CD4-positive, alpha-beta T cell treated with Interleukin-2 at 100 ng/mL for 4 hours (primary cell): Measurements from ENCODE around the gene CANT1.
"Not testable (repeated sequence)": the region's sequence is repeated elsewhere in the genome, so short reads cannot be mapped to it uniquely, and the experiment has no call there.

Experiments
- DNase-seq: peaks from one replicate; pipeline ENCODE4 v3.0.0-alpha.2; 2020; ENCODE audit warnings: low spot score

CANT1 gene

DNA sequence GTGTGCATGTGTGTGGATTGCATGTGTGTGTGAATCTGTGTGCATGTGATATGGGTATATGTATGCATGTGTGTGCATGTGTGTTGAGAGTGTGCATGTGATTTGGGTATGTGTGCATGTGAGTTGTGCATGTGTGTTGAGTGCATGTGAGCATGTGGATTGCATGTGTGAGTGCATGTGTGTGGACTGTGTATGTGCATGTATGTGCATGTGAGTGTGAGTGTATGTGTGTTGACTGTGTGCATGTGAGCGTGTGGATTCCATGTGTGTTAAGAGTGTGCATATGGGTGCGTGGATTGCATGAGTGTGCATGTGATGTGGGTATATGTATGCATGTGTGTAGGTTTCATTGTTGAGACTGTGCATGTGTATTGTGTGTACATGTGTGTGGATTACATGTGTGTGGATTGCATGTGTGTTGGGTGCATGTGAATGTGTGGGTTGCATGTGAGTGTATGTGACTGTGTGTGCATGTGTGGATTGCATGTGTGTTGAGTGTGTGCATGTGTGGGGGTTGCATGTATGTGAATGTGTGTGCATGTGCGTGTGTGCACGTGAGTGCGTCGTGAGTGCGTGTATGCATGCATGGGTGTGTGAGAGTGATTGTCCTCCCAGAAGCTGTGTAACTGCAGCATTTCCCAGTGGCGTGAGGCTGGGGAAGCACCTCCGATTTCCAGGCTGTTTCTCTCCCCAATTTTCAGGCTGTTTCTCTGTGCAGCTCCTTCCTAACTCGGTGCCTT, 33.8 kb upstream of the CANT1 start:
- DNase-seq: no peak

DNA sequence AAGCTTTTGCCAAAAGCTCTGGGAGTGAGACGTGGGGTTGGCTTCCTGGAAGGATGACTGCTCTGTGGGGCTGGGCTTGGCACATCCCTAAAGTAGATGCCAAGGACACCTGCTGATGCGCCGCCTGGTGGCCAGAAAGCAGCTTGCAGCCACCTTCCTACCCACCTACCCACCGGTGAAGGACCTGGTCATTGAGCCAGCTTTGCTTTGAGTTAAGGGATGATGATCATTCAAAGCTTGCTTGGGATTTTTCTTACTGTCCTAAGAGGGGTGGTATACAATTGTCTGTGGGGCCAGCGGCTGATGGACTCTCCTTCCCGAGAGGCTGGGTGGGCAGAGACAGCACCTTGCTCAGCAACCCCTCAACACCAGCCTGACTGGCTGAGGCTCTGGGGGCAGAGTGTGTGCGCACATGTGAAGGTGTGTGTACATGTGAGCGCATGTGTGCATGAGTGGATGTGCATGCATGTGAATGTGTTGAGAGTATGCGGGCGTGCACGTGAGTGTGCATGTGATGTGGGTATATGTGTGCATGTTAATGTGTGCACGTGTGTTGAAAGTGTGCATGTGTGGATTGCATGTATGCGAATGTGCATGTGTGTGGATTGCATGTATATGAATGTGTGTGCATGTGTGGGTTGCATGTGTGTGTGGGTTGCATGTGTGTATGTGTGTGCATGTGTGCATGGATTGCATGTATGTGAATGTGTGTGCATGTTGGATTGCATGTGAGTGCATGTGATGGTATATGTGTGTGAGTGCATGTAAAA, 33.0 kb upstream of the CANT1 start:
- peak; percentile 62 for DNase-seq

DNA sequence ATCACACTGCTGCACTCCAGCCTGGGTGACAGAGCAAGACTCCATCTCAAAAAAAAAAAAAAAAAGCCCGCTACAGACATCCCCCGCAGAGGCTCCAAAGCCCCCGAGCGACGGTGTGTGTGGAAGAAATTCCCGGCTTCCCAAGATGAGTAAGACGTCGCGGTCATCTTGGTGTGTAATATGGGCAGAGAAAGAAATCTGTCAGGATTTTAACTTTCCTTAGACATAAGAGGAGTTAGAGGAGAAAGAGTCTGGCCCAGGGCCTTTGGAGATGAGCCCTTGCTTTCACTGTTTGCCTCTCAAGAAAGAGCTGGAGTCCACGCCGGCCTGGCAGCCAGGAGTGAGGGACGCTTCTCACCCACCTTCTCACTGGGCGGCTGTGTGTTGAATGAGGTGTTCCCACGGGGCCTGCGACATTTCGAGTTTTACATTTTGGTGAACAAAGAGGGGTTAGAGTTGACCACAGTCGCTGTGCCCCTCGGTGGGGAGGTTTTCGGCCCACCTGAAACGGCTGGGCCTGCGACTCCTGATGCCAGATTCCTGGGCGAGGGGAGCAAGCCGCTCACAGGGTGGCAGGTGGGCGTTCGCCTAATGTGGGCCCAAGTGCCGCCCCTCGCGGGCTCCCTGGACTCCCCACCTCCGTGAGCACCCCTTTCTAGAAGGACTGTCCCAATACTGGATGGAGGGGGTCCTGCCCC, 32.3 kb upstream of the CANT1 start:
- no peak for DNase-seq

DNA sequence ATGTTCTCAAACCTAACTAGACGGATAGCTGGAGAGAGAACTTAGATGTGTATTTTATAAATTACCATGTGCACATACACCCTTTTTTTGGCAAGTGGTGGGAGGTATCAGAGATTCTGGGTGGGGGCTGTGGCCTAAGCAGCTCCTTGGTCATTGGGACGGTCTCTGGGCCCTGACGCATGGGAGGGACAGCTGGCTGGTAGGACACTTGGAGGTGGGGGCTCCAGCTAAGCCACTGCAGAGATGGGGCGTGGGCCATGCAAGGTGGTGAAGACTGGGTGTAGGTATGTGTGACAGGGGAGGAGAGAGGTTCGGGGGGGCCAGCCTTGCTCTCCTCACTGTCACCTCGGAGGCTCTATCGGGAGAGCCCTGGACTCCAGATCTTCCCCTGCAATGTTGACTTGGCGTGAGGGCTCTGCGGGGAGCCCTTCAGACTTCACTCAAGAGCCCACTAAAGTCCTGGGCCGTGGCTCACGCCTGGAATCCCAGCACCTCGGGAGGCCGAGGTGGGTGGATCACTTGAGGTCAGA, 31.5 kb upstream of the CANT1 start:
- DNase-seq: no peak

DNA sequence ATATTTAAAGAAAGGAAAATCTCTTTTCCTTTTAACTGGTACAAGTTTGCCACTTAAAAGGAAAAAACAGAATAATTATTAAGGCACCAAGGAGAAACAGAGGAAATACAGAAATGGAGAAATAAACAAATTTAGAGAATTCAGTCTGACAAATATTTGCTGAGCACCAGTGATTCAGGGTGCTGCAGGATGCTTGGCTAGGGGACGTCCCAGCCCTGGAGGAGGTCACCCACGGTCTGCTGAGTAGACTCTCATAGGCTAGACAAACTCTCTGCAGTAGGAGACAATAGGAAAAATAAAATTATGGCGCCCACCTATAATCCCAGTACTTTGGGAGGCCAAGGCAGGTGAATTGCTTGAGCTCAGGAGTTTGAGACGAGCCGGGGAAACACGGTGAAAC, 30.3 kb upstream of the CANT1 start:
- no peak for DNase-seq

DNA sequence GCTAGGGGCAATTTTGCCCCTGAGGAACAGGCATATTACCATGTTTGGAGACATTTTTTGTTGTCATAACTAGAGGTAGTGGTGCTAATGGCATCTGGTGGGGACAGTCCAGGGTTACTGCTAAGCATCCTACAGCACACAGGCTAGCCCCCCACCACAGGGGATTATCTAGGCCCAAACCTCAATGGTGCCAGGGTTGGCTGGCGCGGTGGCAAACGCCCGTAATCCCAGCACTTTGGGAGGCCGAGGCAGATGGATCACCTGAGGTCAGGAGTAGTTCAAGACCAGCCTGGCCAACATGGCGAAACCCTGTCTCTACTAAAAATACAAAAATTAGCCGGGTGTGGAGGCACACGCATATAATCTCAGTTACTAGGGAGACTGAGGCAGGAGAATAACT, 29.6 kb upstream of the CANT1 start:
- no peak for DNase-seq

DNA sequence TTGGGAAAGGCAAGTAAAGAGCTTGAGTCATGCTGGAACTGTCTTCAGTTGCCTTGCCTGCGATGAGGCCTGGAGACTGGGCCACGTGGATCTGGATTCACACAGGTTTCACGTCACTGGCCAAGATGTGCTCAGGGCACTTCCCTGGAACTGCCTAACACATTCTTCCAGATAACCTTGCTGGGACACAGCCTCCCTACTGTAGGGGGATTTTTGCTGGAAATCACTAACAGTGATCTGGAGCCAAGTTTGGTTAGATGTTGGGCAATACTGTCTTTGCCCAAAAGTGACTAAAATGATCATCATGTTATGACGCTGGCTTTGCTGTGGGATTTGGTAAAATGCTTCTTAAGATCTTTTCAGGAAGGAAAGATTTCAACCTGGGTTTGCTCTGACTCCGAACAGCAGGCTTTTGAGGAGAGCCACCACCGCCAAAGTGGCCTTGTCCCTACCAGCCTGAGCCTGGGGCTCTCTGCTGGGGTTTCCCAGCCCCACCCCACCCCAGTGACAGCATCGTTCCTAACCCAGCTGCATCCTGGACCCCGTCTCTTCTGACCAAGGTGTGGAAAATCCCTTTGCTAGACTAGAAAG, 29.1 kb upstream of the CANT1 start:
- no peak for DNase-seq

DNA sequence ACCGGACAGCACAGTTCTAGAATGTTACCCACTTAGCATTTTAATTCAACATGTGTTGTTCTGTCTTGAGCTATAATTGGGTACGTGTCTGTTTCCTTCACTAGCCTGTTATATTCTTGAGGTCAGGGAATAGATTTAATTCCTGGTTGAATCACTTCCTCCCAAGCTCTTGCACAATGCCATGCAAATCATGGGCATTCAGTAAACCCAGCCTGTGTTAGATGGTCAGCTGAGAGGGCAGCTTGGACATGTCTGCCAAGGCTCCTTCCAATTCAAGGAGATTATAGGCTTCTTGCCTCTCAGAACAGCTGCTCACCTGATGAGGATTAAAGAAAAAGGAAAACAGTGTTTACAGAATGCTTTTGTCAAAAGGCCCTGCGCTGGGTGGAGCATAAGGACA, 27.0 kb upstream of the CANT1 start:
- no peak for DNase-seq

DNA sequence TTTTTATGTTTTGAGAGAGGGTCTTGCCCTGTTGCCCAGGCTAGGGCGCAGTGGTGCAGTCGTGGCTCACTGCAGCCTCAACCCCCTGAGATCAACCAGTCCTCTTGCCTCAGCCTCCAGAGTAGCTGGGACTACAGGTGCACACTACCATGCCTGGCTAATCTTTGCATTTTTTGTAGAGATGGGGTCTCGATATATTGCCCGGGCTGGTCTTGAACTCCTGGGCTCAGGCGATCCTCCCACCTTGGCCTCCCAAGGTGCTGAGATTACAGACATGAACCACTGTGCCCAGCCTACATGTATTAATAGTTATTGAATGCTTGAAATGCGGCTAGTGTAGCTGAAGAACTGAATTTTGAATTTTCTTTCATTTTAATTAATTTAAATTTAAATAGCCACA, 26.6 kb upstream of the CANT1 start:
- no peak for DNase-seq

DNA sequence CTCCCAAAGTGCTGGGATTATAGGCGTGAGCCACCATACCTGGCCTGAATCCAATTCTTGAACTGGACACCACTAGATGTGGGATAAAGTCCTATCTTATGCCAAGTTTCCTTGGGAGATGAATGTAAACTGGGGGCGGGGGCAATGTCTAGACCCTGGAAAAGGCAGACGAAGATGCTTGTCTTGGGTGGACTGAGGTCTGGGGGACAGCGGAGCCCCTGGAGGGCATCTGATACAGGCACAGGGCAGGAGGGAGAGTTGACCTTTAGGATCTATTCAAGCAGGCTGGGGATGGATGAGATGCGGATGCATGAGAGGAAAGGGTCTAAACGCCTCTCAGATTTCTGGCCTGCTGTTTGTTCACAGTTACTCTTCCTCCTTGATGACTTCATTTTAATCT, 26.1 kb upstream of the CANT1 start:
- no peak for DNase-seq

DNA sequence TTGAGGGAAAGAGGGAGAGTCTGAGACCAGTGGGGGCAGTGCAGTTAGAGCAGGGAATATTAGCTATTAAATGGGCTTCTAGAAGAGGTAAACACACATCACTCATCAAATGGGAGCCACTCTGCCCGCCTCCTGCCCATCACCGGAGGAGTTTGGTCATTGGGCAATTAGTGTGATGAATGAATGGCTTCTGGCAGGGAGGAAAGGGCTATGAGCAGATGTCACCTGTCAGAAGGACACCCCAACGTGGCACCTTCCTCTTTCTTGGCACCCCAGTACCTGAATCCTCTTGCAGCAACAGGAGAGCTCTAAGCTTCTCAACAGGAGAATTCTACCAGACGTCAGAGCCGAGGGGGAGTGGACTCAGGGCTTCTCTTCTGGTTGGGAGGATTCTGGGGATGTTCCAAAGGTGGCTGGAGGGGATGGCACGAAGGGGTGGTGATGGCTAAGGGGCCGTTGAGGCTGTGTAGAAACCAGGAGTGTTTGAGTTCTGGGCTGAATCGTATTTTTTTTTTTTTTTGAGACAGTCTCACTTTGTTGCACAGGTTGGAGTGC, 25.4 kb upstream of the CANT1 start:
- DNase-seq: no peak

DNA sequence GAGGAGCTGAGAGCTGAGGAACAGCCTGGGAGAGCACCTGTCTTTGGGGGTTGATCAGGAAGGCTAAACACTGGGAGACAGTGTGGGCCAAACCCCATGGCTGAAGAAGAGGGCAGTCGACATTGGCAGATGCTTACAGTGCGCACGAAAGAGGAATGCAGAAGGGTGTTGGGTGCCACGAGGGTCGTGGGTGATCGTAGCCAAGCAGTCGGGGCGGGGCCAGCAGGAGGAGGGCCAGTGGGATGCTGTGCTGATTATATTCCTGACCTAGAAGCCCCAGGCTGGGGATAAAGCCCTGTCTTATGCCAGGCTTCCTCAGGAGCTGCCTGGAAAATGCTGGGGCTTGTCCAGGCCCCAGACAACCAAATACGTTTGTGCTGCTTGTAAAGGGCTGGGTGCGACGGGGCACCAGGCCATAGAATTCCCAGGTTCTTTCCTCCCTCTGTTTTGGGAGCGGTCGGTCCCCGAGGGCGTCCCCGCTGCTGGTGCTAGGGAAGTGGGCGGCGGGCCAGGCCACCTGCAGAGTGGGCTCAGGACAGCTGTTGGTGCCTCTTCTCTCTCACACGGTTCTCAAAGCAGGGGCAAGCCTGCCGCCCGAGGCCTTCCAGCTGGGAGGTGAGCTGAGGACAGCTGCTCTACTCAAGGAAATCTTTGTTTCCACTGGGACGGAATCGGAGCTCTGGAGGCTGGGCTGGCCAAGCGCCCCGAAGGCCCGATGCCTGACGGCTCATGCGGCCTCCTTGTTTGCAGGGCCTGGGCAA, 24.4 kb upstream of the CANT1 start:
- no peak for DNase-seq

DNA sequence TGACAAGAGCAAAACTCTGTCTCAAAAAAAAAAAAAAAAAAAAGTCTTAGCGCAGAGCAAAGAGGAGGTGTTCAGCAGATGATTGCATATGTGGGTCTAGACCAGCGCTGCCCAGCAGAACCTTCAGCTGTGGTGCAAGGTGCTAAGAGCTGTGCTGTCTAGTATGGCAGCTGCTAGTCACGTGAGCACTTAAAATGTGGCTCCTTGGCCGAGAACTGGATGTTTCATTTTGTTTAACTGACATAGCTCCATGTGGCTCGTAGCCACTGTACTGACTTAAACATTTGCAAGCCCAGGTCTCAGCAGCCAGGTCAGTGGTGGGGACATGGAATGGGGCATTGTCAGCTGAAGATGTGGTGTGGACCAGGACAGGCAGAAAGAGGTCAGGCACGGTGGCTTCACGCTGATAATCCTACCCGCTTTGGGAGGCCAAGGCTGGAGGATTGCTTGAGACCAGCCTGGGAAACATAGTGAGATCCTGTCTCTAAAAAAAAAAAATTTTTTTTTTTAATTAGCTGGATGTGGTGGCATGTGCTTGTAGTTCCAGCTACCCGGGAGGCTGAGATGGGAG, 23.6 kb upstream of the CANT1 start:
- DNase-seq: no peak

DNA sequence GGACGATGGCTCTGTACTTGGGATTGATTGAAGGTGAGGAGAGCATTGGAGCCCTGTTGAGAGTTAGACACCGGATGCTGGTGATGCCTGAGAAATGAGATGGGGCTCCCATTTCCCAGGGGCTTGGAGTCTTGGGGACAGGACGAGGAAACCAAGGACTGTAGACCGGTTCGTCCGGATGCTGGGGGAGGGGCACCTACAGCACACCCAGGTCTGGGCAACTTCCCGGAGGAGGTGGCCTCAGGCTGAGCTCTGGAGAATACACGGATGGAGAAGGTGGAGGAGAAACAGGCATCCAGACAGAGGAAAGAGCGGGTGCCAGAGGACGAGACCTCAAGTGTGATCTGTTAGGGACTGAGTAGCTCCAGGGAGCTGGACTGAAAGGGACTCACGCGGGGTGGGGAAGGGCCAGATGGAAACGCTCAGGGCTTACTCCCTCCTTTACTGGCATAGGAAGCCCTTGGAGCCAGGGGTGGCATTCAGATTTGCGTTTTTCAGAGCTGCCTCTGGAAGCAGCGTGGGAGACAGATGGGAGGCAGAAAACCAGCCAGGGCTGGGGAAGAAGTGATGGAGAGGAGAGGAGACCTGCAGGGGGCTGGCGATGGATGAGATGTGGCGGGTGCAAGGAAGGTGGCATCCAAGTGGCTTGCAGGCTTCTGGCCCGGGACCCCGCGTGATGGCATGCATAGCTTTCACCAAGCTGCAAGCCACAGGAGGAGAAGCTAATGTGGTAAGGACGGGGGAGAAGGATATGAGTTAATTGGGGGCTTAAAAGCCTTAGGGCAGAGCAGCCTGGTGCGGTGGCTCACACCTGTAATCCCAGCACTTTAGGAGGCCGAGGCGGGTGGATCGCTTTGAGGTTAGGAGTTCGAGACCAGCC, 22.7 kb upstream of the CANT1 start:
- no peak for DNase-seq

DNA sequence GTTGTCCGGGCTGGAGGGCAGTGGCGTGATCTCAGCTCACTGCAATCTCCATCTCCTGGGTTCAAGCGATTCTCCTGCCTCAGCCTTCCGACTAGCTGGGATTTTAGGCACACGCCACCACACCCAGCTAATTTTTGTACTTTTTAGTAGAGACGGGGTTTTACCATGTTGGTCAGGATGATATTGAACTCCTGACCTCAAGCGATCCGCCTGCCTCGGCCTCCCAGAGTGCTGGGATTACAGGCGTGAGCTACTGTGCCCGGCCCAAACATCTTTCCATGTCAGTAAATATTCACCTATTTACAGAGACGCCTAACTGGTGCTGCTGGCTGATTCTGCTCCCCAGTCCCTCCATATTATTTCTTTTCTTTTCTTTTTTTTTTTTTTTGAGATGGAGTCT, 21.1 kb upstream of the CANT1 start:
- DNase-seq: not testable (repeated sequence)

DNA sequence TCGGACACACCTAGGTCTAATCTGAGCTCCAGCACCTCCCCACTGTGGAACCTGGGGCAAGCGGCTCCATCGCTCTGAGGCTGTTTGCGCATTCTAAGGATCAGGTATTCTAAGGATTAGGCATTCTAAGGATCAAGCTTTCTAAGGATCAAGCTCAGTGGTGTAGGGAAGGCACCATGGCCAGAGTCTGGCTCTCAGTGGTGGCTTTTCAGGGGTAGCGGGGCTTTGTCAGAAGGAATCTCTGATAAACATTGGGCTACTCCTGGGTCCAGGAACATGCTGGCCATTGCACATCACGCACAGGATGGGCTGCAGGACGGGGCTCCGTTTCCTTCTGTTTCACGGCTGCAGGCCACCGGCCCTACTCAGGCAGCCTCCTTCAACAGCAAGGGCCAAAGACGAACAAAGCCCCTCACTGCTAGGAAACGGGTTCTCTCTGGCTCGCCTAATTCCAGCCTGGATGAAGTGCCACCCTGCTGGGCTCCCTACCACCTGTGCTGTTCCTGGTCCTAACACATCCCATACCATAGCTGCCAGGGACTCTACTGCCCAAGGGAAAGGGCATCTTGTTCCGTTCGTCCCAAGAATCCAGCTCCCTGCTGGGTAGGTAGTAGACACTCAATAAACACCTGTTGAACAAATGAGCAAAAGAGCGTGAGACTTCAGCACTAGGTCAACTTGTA, 19.9 kb upstream of the CANT1 start:
- DNase-seq: no peak

DNA sequence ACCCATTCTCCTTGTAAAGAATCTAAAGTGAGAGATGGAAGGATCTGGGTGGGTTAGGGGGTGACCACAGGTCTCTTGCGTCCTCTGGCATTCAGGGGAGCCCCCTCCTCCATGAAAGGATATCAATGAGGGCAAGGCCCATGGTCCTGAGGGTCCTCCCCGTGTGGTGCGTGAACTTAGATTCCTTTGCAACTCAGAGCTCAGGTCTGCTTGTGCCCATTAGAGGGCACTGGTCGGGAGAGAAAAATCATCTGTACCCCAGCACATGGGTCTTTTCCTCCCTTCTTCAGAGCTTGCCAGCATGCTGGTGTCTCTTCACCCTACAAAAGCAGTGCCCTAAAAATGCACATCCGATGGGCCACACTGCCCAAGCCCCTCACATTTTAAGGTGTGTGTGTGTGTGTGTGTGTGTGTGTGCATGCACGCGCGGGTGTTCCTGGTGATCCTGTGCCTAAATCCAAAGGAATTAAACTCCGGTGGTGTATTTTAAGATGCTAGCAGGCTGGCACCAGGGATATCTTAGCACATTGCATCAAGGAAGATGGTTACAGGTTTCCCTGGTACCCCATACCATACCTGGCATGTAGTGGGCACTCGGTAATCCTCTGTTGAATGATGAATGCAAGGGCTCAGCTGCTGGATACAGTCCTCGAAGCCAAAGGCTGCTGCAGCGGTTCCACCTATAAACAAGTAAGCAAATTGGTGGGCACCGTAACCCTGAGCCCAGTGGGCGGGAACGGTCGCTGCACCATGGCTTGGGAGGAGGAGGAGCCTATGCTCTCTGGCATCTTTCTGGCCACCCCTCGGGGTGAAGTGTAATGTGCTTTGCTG, 19.1 kb upstream of the CANT1 start:
- DNase-seq: no peak

DNA sequence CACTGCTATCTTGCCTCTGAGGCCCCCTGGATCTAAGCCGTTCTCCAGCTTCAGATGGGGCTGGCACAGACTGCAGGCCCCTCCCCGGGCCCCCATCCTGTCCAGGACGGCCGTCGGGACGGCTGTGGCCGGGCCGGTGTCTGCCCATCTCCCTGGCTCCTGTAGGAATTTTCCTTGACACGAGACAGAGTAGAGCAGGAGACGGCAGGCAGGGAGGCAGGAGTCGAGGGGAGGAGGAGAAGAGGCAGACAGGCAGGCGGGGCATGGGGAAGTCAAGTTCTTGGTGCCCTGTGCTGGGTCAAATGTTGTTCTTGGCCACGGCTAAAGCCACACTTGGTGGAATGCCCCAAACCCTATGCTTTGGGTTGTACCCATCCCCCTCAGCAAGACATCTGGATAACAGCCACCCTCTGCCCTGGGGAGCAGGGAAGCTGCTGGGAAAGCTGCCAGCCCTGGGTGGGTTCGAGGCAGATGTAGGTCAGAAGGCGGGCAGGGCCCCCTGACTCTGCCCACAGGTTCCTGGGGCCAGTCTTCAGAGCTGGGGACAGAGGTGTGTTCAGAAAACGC, 18.4 kb upstream of the CANT1 start:
- DNase-seq: no peak
